SK-N-MC (cell line): ENCODE data around the gene KAZN.

ENCODE experiments used
- EZH2 ChIP-seq: fragments of 200-600 bp; sonication (generic); IDR thresholded peaks from one replicate; pipeline ENCODE4 v1.6.1; 2017; ENCODE audit warnings: antibody characterized with exemption
- FOXP2 ChIP-seq: optimal IDR thresholded peaks from 2 replicates; pipeline ENCODE3; 2011; ENCODE audit warnings: mild to moderate bottlenecking, moderate library complexity; ENCODE audit not compliant: insufficient read depth; ENCODE audit errors: extremely low read length, control extremely low read depth
- POLR2AphosphoS5 ChIP-seq: IDR thresholded peaks from 2 replicates; pipeline ENCODE4 v1.6.1; 2012; ENCODE audit warnings: mild to moderate bottlenecking, low read depth, low read length, borderline replicate concordance

DNA sequence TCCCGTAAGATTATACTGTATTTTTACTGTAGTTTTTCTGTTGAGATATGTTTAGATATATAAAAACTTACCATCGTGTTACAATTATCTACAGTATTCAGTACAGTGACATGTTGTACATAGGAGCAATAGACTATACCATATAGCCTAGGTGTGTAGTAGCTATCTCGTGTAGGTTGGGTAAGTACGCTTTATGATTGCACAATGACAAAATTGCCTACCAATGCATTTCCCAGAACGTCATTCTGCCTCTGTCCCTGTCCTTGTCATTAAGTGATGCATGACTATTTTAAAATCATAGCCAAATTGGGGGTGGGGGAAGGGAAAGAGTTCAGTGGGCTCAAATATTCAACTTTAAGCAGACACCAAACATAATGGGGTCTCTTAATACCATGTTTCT, 321.3 kb downstream of the KAZN start:
- TF ChIP-seq POLR2AphosphoS5 (no peak), EZH2 (no peak), FOXP2 (no peak)
